Astrocyte (in vitro differentiated cells and primary cell): ENCODE results near the gene MAD2L1BP. TPM values are rescaled to one million over a fixed set of nuclear protein-coding genes. Genes with fewer than 3 reads are reported as not detected.

Experiments used
- DNase-seq: peaks from one replicate; pipeline ENCODE4 v3.0.0-alpha.2; 2010; ENCODE audit warnings: low read depth
- FAIRE-seq: peaks from 2 replicates; lab custom pipeline; 2011; peaks lifted over from hg19 to GRCh38; lab: Jason Lieb, UNC
- H2AFZ ChIP-seq: 2 replicates; pipeline ENCODE4 v1.6.0; 2012; ENCODE audit warnings: low read depth, low read length, inconsistent platforms
- H3K27ac ChIP-seq: 2 replicates; pipeline ENCODE4 v1.5.1; 2011; ENCODE audit warnings: low read depth, low read length, inconsistent platforms
- H3K27me3 ChIP-seq: 2 replicates; pipeline ENCODE4 v1.6.0; 2011; ENCODE audit warnings: low read length, inconsistent platforms; ENCODE audit not compliant: insufficient read depth
- H3K36me3 ChIP-seq: 2 replicates; pipeline ENCODE4 v1.5.1; 2011; ENCODE audit warnings: low read length, inconsistent platforms; ENCODE audit not compliant: insufficient read depth
- H3K4me1 ChIP-seq: 2 replicates; pipeline ENCODE4 v1.5.1; 2011; ENCODE audit warnings: low read length, inconsistent platforms; ENCODE audit not compliant: insufficient read depth
- H3K4me2 ChIP-seq: 2 replicates; pipeline ENCODE4 v1.6.0; 2012; ENCODE audit warnings: low read length, inconsistent platforms
- H3K4me3 ChIP-seq: 2 replicates; pipeline ENCODE4 v1.5.1; 2011; ENCODE audit warnings: low read depth, mild to moderate bottlenecking, low read length, inconsistent platforms; ENCODE audit not compliant: insufficient read depth
- H3K79me2 ChIP-seq: 2 replicates; pipeline ENCODE4 v1.6.0; 2012; ENCODE audit warnings: mild to moderate bottlenecking, low read length, inconsistent platforms; ENCODE audit not compliant: insufficient read depth
- H3K9ac ChIP-seq: 2 replicates; pipeline ENCODE4 v1.6.0; 2012; ENCODE audit warnings: mild to moderate bottlenecking, low read length, inconsistent platforms
- H3K9me3 ChIP-seq: 2 replicates; pipeline ENCODE4 v1.5.1; 2012; ENCODE audit warnings: low read depth, mild to moderate bottlenecking, low read length, inconsistent platforms; ENCODE audit not compliant: insufficient read depth
- H4K20me1 ChIP-seq: 2 replicates; pipeline ENCODE4 v1.6.0; 2012; ENCODE audit warnings: low read length, inconsistent platforms; ENCODE audit not compliant: insufficient read depth
- H3K27ac Mint-ChIP-seq: one replicate; pipeline ENCODE4 v1.8.0; 2021; ENCODE audit warnings: mild to moderate bottlenecking, mixed read lengths; ENCODE audit not compliant: unreplicated experiment
- H3K27me3 Mint-ChIP-seq: one replicate; pipeline ENCODE4 v1.8.0; 2021; ENCODE audit warnings: low read depth, mixed read lengths; ENCODE audit not compliant: unreplicated experiment
- H3K36me3 Mint-ChIP-seq: one replicate; pipeline ENCODE4 v1.8.0; 2021; ENCODE audit warnings: low read depth, mixed read lengths; ENCODE audit not compliant: unreplicated experiment
- H3K4me1 Mint-ChIP-seq: one replicate; pipeline ENCODE4 v1.8.0; 2021; ENCODE audit warnings: low read depth, mixed read lengths; ENCODE audit not compliant: unreplicated experiment
- H3K4me3 Mint-ChIP-seq: one replicate; pipeline ENCODE4 v1.8.0; 2021; ENCODE audit warnings: mild to moderate bottlenecking, moderate library complexity, mixed read lengths; ENCODE audit not compliant: unreplicated experiment
- H3K9me3 Mint-ChIP-seq: one replicate; pipeline ENCODE4 v1.8.0; 2021; ENCODE audit warnings: mild to moderate bottlenecking, mixed read lengths; ENCODE audit not compliant: unreplicated experiment
- CTCF ChIP-seq: IDR thresholded peaks from 2 replicates; pipeline ENCODE4 v1.5.1; 2011; ENCODE audit warnings: low read depth, mild to moderate bottlenecking, inconsistent platforms, low read length, moderate library complexity; ENCODE audit not compliant: insufficient read depth
- EZH2 ChIP-seq: IDR thresholded peaks from 2 replicates; pipeline ENCODE4 v1.6.1; 2012; ENCODE audit warnings: mild to moderate bottlenecking, low read length, inconsistent platforms; ENCODE audit not compliant: insufficient read depth
- total RNA-seq: library from RNA; stranded (reverse); gene quantifications from 2 replicates; pipeline ENCODE4 v1.2.1, GENCODE V29; 2021

MAD2L1BP gene
- total RNA-seq, 1 donor from 2014 or later, result 32.2 TPM

GRCh38 chr6:43674291-43674690, 38.7 kb downstream of the MAD2L1BP start:
- TF ChIP-seq EZH2 (no peak), CTCF (no peak)
- no peak overlapping the region for H3K9ac ChIP-seq
- no peaks in the 10 kb centered on the region for H3K9me3 Mint-ChIP-seq
- H3K79me2 ChIP-seq, result no peaks in the 10 kb centered on the region
- H3K36me3 ChIP-seq, result peaks cover 25% of the 10 kb centered on the region
- FAIRE-seq (no peak), DNase-seq (no peak)
- peaks cover 28% of the 10 kb centered on the region for H3K36me3 Mint-ChIP-seq
- H3K4me1 ChIP-seq, result peaks cover 3% of the 10 kb centered on the region
- no peaks in the 10 kb centered on the region for H3K27me3 ChIP-seq
- peaks cover 13% of the 10 kb centered on the region for H3K4me1 Mint-ChIP-seq
- no peak overlapping the region for H3K27ac Mint-ChIP-seq
- H3K4me2 ChIP-seq, result no peak overlapping the region
- peaks cover 19% of the 10 kb centered on the region for H4K20me1 ChIP-seq
- no peak overlapping the region for H3K4me3 ChIP-seq
- H3K4me3 Mint-ChIP-seq, result no peak overlapping the region
- no peaks in the 10 kb centered on the region for H3K27me3 Mint-ChIP-seq
- no peaks in the 10 kb centered on the region for H3K9me3 ChIP-seq
- H2AFZ ChIP-seq, result no peak overlapping the region
- no peak overlapping the region for H3K27ac ChIP-seq

- Mint-ChIP-seq H3K36me3 (peaks cover 31% of the 10 kb centered on the region), H3K4me3 (no peak overlapping the region), H3K9me3 (no peaks in the 10 kb centered on the region), H3K27me3 (no peaks in the 10 kb centered on the region), H3K27ac (no peak overlapping the region), H3K4me1 (peaks cover 10% of the 10 kb centered on the region)
- Histone ChIP-seq H3K4me3 (no peak overlapping the region), H3K27ac (no peak overlapping the region), H3K36me3 (peaks cover 25% of the 10 kb centered on the region), H3K27me3 (no peaks in the 10 kb centered on the region), H2AFZ (no peak overlapping the region), H4K20me1 (peaks cover 26% of the 10 kb centered on the region), H3K9me3 (no peaks in the 10 kb centered on the region), H3K4me2 (no peak overlapping the region), H3K9ac (no peak overlapping the region), H3K79me2 (no peaks in the 10 kb centered on the region), H3K4me1 (no peaks in the 10 kb centered on the region)
- TF ChIP-seq EZH2, result no peak
- no peak for TF ChIP-seq CTCF
- FAIRE-seq (no peak), DNase-seq (no peak)
These were observed 39.3 kb downstream of the MAD2L1BP start for GRCh38 chr6:43674921-43675320.

- Histone ChIP-seq H3K9me3 (no peaks in the 10 kb centered on the region), H3K4me2 (no peak overlapping the region), H2AFZ (no peak overlapping the region), H3K9ac (no peak overlapping the region), H3K27ac (no peak overlapping the region), H3K4me3 (no peak overlapping the region), H3K27me3 (no peaks in the 10 kb centered on the region), H3K4me1 (no peaks in the 10 kb centered on the region), H3K79me2 (peaks cover 11% of the 10 kb centered on the region), H3K36me3 (peaks cover 25% of the 10 kb centered on the region), H4K20me1 (peaks cover 46% of the 10 kb centered on the region)
- TF ChIP-seq CTCF, result no peak
- no peak for TF ChIP-seq EZH2
- peaks cover 33% of the 10 kb centered on the region for H3K36me3 Mint-ChIP-seq
- peaks cover 5% of the 10 kb centered on the region for H3K4me1 Mint-ChIP-seq
- H3K9me3 Mint-ChIP-seq, result no peaks in the 10 kb centered on the region
- H3K4me3 Mint-ChIP-seq, result no peak overlapping the region
- DNase-seq (no peak), FAIRE-seq (no peak)
- H3K27ac Mint-ChIP-seq, result no peak overlapping the region
- no peaks in the 10 kb centered on the region for H3K27me3 Mint-ChIP-seq
These were observed 41.4 kb downstream of the MAD2L1BP start for GRCh38 chr6:43676962-43677606.
